Uterus (tissue), 4 donors: Measurements from ENCODE around the gene MSANTD1. TPM values are rescaled to one million over a fixed set of nuclear protein-coding genes. Genes with fewer than 3 reads are reported as not detected.

Experiments
- DNase-seq, 2 donors: peaks; one replicate each; pipeline ENCODE4 v3.0.0-alpha.2; 2019 to 2020
- H3K27ac ChIP-seq, 2 donors: fragments of 200-600 bp; sonication (generic); 1 replicate in 1 of 2; 2 replicates in 1 of 2; pipeline ENCODE4 v1.5.1; 2016 to 2018
- H3K27me3 ChIP-seq, 2 donors: fragments of 200-600 bp; sonication (generic); one replicate each; pipeline ENCODE4 v1.5.1; 2018 to 2019; ENCODE audit warnings: control low read depth in 1 of 2
- H3K36me3 ChIP-seq, 2 donors: fragments of 200-600 bp; sonication (generic); one replicate each; pipeline ENCODE4 v1.5.1; 2019; ENCODE audit warnings: control low read depth in 1 of 2
- H3K4me1 ChIP-seq, 2 donors: fragments of 200-600 bp; sonication (generic); one replicate each; pipeline ENCODE4 v1.5.1; 2018 to 2019; ENCODE audit warnings: control low read depth in 1 of 2
- H3K4me3 ChIP-seq, 2 donors: fragments of 200-600 bp; sonication (generic); 1 replicate in 1 of 2; 2 replicates in 1 of 2; pipeline ENCODE4 v1.5.1; 2018 to 2019; ENCODE audit warnings: mild to moderate bottlenecking in 1 of 2
- H3K9me3 ChIP-seq, 2 donors: fragments of 200-600 bp; sonication (generic); one replicate each; pipeline ENCODE4 v1.5.1; 2019; ENCODE audit warnings: control low read depth in 1 of 2
- POLR2A ChIP-seq, 2 donors: fragments of 450-650 bp; IDR thresholded peaks; one replicate each; pipeline ENCODE4 v1.6.1; 2016; ENCODE audit warnings: antibody characterized with exemption in 2 of 2, mild to moderate bottlenecking in 1 of 2, moderate library complexity in 1 of 2
- intact Hi-C: fragments of 100-400 bp; cut with DNase I; formaldehyde crosslinking; loops from one replicate; pipeline ENCODE4 v1.15.1; 2023; ENCODE audit warnings: low total_unique reads
- total RNA-seq, 4 donors: library from RNA; depleted of rRNA in 3 of 4; stranded (reverse); fragments of >200 nt in 3 of 4; gene quantifications; one replicate each; pipeline versions ENCODE4 v1.1.0 to v1.2.4, GENCODE V29; 2014 to 2023
- TF ChIP-seq, protein P1 (sequence below), 4 experiments: fragments of 200-600 bp in 2 of 4; fragments of 450-650 bp in 2 of 4; sonication (generic) in 2 of 4; IDR thresholded peaks; one replicate each; pipeline ENCODE4 v1.5.1; 2016 to 2019; ENCODE audit warnings: antibody characterized with exemption in 4 of 4, mild to moderate bottlenecking in 2 of 4, moderate library complexity in 1 of 4
- donor health status: DM: yes; HTN: yes; CAD: no.

The MSANTD1 gene
- total RNA-seq, 4 donors from 2014 or later, result 1.3 to 3.3 (median 2.1) TPM; not detected in 1

DNA sequence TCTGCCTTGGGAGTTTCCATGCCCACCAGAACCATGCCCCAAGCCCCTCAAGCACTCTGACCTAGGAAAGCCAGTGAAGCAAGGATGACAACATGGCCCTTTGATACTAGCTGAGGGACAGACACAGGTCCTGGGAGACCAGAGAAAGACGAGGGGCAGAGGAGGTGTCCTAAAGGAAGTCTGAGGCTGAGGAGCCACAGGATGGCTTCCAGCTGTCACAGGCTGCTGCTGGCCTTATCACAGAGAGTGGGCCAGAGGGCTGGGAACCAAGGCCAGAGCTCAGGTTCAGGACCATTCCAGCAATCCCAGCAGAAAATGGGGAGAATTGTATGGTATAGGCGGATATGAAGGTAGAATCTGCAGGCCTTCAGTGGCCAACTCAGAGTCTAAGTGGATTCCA, 31.7 kb upstream of the MSANTD1 start:
- TF ChIP-seq POLR2A (IDR thresholded peaks at IDR 0.05), result no peak
- TF ChIP-seq, protein P1, sequence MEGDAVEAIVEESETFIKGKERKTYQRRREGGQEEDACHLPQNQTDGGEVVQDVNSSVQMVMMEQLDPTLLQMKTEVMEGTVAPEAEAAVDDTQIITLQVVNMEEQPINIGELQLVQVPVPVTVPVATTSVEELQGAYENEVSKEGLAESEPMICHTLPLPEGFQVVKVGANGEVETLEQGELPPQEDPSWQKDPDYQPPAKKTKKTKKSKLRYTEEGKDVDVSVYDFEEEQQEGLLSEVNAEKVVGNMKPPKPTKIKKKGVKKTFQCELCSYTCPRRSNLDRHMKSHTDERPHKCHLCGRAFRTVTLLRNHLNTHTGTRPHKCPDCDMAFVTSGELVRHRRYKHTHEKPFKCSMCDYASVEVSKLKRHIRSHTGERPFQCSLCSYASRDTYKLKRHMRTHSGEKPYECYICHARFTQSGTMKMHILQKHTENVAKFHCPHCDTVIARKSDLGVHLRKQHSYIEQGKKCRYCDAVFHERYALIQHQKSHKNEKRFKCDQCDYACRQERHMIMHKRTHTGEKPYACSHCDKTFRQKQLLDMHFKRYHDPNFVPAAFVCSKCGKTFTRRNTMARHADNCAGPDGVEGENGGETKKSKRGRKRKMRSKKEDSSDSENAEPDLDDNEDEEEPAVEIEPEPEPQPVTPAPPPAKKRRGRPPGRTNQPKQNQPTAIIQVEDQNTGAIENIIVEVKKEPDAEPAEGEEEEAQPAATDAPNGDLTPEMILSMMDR (IDR thresholded peaks at IDR 0.05), result no peak
- Histone ChIP-seq H3K4me3 (no peak overlapping the region), H3K9me3 (no peaks in the 10 kb centered on the region), H3K27me3 (no peaks in the 10 kb centered on the region), H3K27ac (no peak overlapping the region), H3K4me1 (no peaks in the 10 kb centered on the region), H3K36me3 (no peaks in the 10 kb centered on the region)
- DNase-seq, result no peak
- intact Hi-C loops, result no loop called here

DNA sequence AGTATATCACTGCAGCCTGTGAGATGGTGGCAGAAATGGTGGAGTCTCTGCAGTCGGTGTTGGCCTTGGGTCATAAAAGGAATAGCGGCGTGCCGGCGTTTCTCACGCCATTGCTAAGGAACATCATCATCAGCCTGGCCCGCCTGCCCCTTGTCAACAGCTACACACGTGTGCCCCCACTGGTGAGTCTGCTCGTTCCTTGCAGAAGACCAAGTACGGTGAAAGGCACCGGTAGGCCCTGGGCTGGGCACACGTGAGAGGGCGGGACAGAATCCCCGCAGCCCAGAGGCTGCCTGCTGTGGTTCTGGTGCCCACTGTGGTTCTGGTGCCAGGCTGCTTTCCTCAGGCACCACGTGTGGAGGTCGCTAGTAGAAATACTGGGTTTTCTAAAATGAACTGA, 31.2 kb upstream of the MSANTD1 start:
- no peak overlapping the region for H3K27ac ChIP-seq
- no peaks in the 10 kb centered on the region for H3K36me3 ChIP-seq
- TF ChIP-seq, protein P1 (IDR thresholded peaks at IDR 0.05), result no peak
- no peaks in the 10 kb centered on the region for H3K4me1 ChIP-seq
- no peak for DNase-seq
- no peaks in the 10 kb centered on the region for H3K9me3 ChIP-seq
- no peak overlapping the region for H3K4me3 ChIP-seq
- intact Hi-C loops, result no loop called here
- H3K27me3 ChIP-seq, result no peaks in the 10 kb centered on the region

DNA sequence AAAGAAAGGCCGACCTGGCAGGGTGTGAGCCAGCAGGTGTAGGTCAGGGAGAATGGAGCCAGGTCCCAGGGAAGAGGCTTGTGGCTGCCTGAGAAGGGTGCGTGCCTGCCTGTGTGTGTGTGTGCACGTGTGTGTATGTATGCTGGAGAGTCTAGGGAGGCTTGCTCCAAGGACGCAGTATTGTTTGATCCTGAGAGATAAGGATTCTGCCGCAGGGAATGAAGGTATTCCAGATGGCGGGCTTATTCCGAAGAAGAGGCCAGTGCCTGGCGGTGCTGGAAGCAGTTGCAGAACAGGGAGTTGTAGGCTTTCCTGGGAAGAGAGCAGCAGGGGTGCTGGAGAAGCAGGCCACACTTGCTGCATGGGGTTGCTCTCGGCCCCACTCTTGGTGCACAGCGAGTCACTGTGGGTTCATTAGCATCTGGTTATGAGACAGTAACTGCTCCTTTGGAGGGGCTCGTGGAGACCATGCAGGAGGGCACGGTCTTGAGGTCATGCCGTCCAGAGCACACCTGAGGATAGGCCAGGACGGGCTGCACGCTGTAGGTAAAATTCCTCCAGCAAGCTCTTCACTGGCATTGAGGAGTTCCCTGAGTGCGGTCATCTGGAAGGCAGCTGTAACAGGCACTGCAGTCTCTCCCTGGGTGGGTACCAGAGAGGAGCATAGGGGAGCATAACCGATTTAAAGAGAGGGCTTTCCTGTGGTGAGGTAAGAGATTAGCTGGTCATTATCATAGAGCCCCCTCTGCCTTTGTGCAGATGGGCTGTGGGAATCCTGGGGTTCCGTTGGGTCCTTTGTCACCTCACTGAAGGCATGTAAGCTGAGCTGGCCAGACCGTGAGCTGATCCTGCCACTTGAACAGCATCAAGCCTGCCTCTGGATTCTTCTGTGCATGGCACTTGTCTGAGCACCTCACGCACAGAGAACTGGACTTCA, 29.9 kb upstream of the MSANTD1 start:
- TF ChIP-seq, protein P1 (IDR thresholded peaks at IDR 0.05), result no peak
- TF ChIP-seq POLR2A (IDR thresholded peaks at IDR 0.05), result no peak
- Histone ChIP-seq H3K4me1 (no peaks in the 10 kb centered on the region), H3K27ac (no peak overlapping the region), H3K36me3 (no peaks in the 10 kb centered on the region), H3K4me3 (no peak overlapping the region), H3K9me3 (no peaks in the 10 kb centered on the region), H3K27me3 (no peaks in the 10 kb centered on the region)
- DNase-seq, result no peak
- intact Hi-C loops, result no loop called here

DNA sequence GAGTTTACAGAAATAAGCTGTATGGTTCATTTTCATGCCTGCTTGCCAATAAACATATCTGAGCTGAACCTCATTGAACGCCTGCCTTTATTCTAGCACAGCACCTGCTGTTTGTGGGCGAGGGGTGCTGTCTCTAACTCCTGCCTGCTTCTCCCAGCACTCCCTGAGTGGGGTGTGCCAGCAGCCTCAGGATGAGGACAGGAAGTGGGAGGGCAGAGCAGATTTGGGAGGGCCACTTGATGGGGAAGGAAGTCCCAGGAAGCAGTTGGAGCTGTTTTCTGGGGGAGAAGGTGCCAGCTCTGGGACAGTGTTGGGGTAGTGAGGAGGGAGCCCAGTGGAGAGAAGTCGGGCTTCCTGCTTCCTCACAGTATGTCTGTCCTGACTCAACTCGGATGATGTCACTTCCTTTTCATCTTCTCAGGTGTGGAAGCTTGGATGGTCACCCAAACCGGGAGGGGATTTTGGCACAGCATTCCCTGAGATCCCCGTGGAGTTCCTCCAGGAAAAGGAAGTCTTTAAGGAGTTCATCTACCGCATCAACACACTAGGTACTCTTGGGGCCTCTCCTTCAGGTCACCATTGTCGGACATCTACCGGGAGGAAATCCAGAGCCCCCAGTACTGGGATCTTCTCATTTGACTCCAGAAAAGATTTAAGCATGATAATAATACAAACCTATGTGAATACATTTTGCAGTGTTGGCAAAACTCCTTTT, 29.0 kb upstream of the MSANTD1 start:
- Histone ChIP-seq H3K27me3 (no peaks in the 10 kb centered on the region), H3K27ac (no peak overlapping the region), H3K4me1 (no peaks in the 10 kb centered on the region), H3K9me3 (no peaks in the 10 kb centered on the region), H3K36me3 (no peaks in the 10 kb centered on the region), H3K4me3 (no peak overlapping the region)
- no peak for DNase-seq
- intact Hi-C loops, result no loop called here
- no peak for TF ChIP-seq POLR2A (IDR thresholded peaks at IDR 0.05)
- TF ChIP-seq, protein P1 (IDR thresholded peaks at IDR 0.05), result no peak
